Spleen (tissue), 7 donors: ENCODE results near the gene ARHGAP25.

Source experiments
- POLR2A ChIP-seq, 3 donors: fragments of 450-650 bp; IDR thresholded peaks; one replicate each; pipeline ENCODE4 v1.5.1; 2017; ENCODE audit warnings: antibody characterized with exemption in 3 of 3, mild to moderate bottlenecking in 1 of 3
- POLR2AphosphoS5 ChIP-seq, 3 donors: sonication (generic); formaldehyde crosslinking; IDR thresholded peaks; one replicate each; pipeline ENCODE4 v1.5.1; 2017; ENCODE audit warnings: antibody characterized with exemption in 3 of 3
- TF ChIP-seq, protein P1 (sequence below), 11 experiments: fragments of 200-600 bp in 7 of 11; fragments of 450-650 bp in 4 of 11; sonication (generic) in 4 of 11; IDR thresholded peaks in 8 of 11; conservative IDR thresholded peaks in 3 of 11; 1 replicate in 7 of 11; 2 replicates in 4 of 11; pipeline versions ENCODE4 v1.4.0 to v1.8.0; 2016 to 2021; ENCODE audit warnings: antibody characterized with exemption in 11 of 11, inconsistent platforms in 4 of 11, mild to moderate bottlenecking in 1 of 11
- donor health status: DM: no; HTN: no; CAD: no; lungs with moderate emphysema.
- donor health status: DM: no; HTN: no; CAD: no.
- donor health status: DM: no; HTN: no; CAD: no.

DNA sequence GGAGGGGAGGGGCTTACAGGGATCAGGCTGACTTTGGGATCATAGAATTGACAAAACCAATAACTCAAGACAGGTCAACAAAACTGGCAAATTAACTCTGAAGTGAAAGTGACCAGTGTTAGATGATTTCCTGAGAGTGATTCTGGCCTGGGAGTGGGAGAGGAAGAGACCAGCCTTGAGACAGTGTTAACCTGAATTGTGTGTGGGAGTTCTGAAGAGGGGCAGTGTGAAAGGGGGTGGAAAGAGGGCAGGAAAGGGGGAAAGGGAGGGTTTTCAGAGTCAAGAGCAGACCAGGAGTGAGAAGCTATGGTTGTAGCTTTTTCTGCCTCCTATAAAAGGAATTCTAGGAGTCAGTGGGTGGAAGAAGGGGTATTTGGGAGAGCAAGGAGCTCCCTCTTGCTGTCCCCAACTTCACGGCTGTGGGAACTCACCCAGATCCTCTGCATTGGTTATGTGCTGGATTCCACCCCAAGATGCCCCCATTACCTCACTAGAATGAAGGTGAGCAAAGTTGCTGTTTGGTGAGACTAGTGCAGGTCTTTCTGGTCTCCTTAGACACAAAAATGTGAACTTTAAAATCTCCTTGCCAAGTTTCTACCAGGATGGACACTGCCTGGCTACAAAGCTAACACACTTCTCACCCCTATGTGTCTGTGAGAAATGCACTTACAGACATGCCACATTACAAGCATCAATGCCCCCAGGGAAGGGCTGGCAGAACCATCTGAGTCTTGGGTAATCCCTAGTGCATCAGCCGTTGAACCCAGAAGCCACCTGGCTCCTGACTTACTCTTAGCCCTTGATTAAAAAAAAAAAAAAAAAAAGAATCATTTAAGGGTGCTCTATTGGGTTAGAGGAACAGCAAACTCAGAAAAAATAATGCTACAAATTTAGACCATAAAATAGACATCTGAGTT is 75.0 kb downstream of the ARHGAP25 start:
- TF ChIP-seq, protein P1, sequence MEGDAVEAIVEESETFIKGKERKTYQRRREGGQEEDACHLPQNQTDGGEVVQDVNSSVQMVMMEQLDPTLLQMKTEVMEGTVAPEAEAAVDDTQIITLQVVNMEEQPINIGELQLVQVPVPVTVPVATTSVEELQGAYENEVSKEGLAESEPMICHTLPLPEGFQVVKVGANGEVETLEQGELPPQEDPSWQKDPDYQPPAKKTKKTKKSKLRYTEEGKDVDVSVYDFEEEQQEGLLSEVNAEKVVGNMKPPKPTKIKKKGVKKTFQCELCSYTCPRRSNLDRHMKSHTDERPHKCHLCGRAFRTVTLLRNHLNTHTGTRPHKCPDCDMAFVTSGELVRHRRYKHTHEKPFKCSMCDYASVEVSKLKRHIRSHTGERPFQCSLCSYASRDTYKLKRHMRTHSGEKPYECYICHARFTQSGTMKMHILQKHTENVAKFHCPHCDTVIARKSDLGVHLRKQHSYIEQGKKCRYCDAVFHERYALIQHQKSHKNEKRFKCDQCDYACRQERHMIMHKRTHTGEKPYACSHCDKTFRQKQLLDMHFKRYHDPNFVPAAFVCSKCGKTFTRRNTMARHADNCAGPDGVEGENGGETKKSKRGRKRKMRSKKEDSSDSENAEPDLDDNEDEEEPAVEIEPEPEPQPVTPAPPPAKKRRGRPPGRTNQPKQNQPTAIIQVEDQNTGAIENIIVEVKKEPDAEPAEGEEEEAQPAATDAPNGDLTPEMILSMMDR (IDR thresholded peaks at IDR 0.05 in 8 of 11, conservative IDR thresholded peaks at IDR 0.05 in 3 of 11) = no peak
- no peak for TF ChIP-seq POLR2A (IDR thresholded peaks at IDR 0.05)
- peak in 1 of 3 donors; percentile 12 for TF ChIP-seq POLR2AphosphoS5 (IDR thresholded peaks at IDR 0.05)
